SH-SY5Y (cell line): Measurements from ENCODE around the gene ITPR1.

ENCODE experiments used
- GATA2 ChIP-seq: IDR thresholded peaks from 2 replicates; pipeline ENCODE4 v1.6.1; 2011; ENCODE audit warnings: mild to moderate bottlenecking, low read depth, low read length
- GATA3 ChIP-seq: IDR thresholded peaks from 2 replicates; pipeline ENCODE4 v1.6.1; 2011; ENCODE audit warnings: low read depth, mild to moderate bottlenecking, low read length, moderate library complexity

GRCh38 chr3:4729061-4729973 lies 236.2 kb downstream of the ITPR1 start:
- TF ChIP-seq GATA2 (no peak), GATA3 (no peak)
